GM23338 (cell line): Measurements from ENCODE around the gene ACAP1. TPM values are rescaled to one million over a fixed set of nuclear protein-coding genes. Genes with fewer than 3 reads are reported as not detected.

Source experiments
- ATAC-seq: fragments of 200-7000 bp; cut with Tn5 transposase; 3 replicates; pipeline ENCODE4 v1.9.1; 2020
- DNase-seq: peaks from one replicate; pipeline ENCODE4 v3.0.0-alpha.2; 2015; ENCODE audit warnings: low spot score
- H2AFZ ChIP-seq: fragments of 200-600 bp; sonication (generic); 2 replicates; pipeline ENCODE4 v1.8.0; 2016; ENCODE audit warnings: antibody characterized with exemption, mild to moderate bottlenecking, moderate library complexity
- H3F3A ChIP-seq: fragments of 200-600 bp; sonication (generic); replicated peaks from 2 replicates; pipeline ENCODE4 v1.8.0; 2017; ENCODE audit warnings: antibody characterized with exemption, mixed run types, low read depth
- H3K27ac ChIP-seq: fragments of 200-600 bp; sonication (generic); 2 replicates; pipeline ENCODE4 v1.6.1; 2016; ENCODE audit warnings: low read depth
- H3K27me3 ChIP-seq: fragments of 200-600 bp; sonication (generic); 2 replicates; pipeline ENCODE4 v1.8.0; 2016; ENCODE audit warnings: mild to moderate bottlenecking, mixed run types, moderate library complexity; ENCODE audit not compliant: insufficient read depth
- H3K36me3 ChIP-seq: fragments of 200-600 bp; sonication (generic); 2 replicates; pipeline ENCODE4 v1.8.0; 2016; ENCODE audit warnings: mild to moderate bottlenecking; ENCODE audit not compliant: insufficient read depth
- H3K4me1 ChIP-seq: fragments of 200-600 bp; sonication (generic); 2 replicates; pipeline ENCODE4 v1.8.0; 2016; ENCODE audit warnings: mild to moderate bottlenecking, moderate library complexity; ENCODE audit not compliant: insufficient read depth
- H3K4me2 ChIP-seq: fragments of 200-600 bp; sonication (generic); 2 replicates; pipeline ENCODE4 v1.7.1; 2017; ENCODE audit warnings: mixed run types
- H3K4me3 ChIP-seq: fragments of 200-600 bp; sonication (generic); 2 replicates; pipeline ENCODE4 v1.6.1; 2016; ENCODE audit warnings: mixed run types
- H3K79me2 ChIP-seq: fragments of 200-600 bp; sonication (generic); replicated peaks from 2 replicates; pipeline ENCODE4 v1.8.0; 2017; ENCODE audit warnings: mild to moderate bottlenecking; ENCODE audit not compliant: insufficient read depth
- H3K9me2 ChIP-seq: fragments of 200-600 bp; sonication (generic); 2 replicates; pipeline ENCODE4 v1.8.0; 2017; ENCODE audit not compliant: insufficient read depth
- H4K20me1 ChIP-seq: fragments of 200-600 bp; sonication (generic); replicated peaks from 2 replicates; pipeline ENCODE4 v1.8.0; 2017; ENCODE audit warnings: mild to moderate bottlenecking; ENCODE audit not compliant: insufficient read depth
- H3K27ac Mint-ChIP-seq: 2 replicates; pipeline ENCODE4 v1.8.0; 2020; ENCODE audit warnings: inconsistent platforms, mild to moderate bottlenecking, moderate library complexity, mixed read lengths
- H3K27me3 Mint-ChIP-seq: 3 replicates; pipeline ENCODE4 v1.8.0; 2022; ENCODE audit warnings: low read depth, mild to moderate bottlenecking, moderate library complexity, mixed read lengths, inconsistent platforms; ENCODE audit not compliant: insufficient read depth, poor library complexity
- H3K36me3 Mint-ChIP-seq: 3 replicates; pipeline ENCODE4 v1.8.0; 2021; ENCODE audit warnings: low read depth, mild to moderate bottlenecking, inconsistent platforms, moderate library complexity, mixed read lengths
- H3K4me1 Mint-ChIP-seq: 3 replicates; pipeline ENCODE4 v1.8.0; 2020; ENCODE audit warnings: mild to moderate bottlenecking, inconsistent platforms, mixed read lengths
- H3K4me3 Mint-ChIP-seq: 3 replicates; pipeline ENCODE4 v1.8.0; 2021; ENCODE audit warnings: moderate library complexity, mild to moderate bottlenecking, inconsistent platforms, mixed read lengths
- H3K9me3 Mint-ChIP-seq: 3 replicates; pipeline ENCODE4 v1.8.0; 2020; ENCODE audit warnings: moderate library complexity, mild to moderate bottlenecking, inconsistent platforms, mixed read lengths
- CREB1 ChIP-seq: fragments of 250-450 bp; sonication (Bioruptor Pico); IDR thresholded peaks from 2 replicates; pipeline ENCODE4 v1.5.0; 2020; ENCODE audit warnings: low read depth, mild to moderate bottlenecking, moderate library complexity
- CTCF ChIP-seq, 2 experiments: fragments of 200-600 bp in 1 of 2; sonication (generic) in 1 of 2; conservative IDR thresholded peaks; 2 replicates each; pipeline versions ENCODE4 v1.5.1 to v1.6.1; 2016 to 2017; ENCODE audit warnings: antibody characterized with exemption in 2 of 2, low read depth in 2 of 2, mild to moderate bottlenecking in 2 of 2, moderate library complexity in 1 of 2
- ETS1 ChIP-seq: IDR thresholded peaks from 2 replicates; pipeline ENCODE4 v1.6.1; 2016; ENCODE audit warnings: antibody characterized with exemption
- EZH2 ChIP-seq: fragments of 200-600 bp; sonication (generic); IDR thresholded peaks from one replicate; pipeline ENCODE4 v1.8.0; 2017; ENCODE audit warnings: antibody characterized with exemption, mild to moderate bottlenecking, low read depth; ENCODE audit not compliant: unreplicated experiment
- EZH2phosphoT487 ChIP-seq: fragments of 200-600 bp; sonication (generic); IDR thresholded peaks from one replicate; pipeline ENCODE4 v1.8.1; 2018; ENCODE audit warnings: antibody characterized with exemption; ENCODE audit not compliant: unreplicated experiment
- JUNB ChIP-seq: IDR thresholded peaks from one replicate; pipeline ENCODE4 v1.6.1; 2016; ENCODE audit warnings: antibody characterized with exemption; ENCODE audit not compliant: unreplicated experiment
- NANOG ChIP-seq: IDR thresholded peaks from 2 replicates; pipeline ENCODE4 v1.6.1; 2016; ENCODE audit warnings: antibody characterized with exemption, borderline replicate concordance
- POLR2AphosphoS5 ChIP-seq: IDR thresholded peaks from 2 replicates; pipeline ENCODE4 v1.6.1; 2016; ENCODE audit warnings: antibody characterized with exemption, low read depth
- REST ChIP-seq: IDR thresholded peaks from one replicate; pipeline ENCODE4 v1.6.1; 2018; ENCODE audit warnings: antibody characterized with exemption; ENCODE audit not compliant: unreplicated experiment
- STAT1 ChIP-seq: IDR thresholded peaks from one replicate; pipeline ENCODE4 v1.6.1; 2016; ENCODE audit warnings: antibody characterized with exemption; ENCODE audit not compliant: unreplicated experiment
- ZNF114 ChIP-seq: fragments of 250-450 bp; sonication (Bioruptor Pico); IDR thresholded peaks from 2 replicates; pipeline ENCODE4 v1.5.0; 2020; ENCODE audit warnings: mild to moderate bottlenecking, moderate library complexity
- ZNF331 ChIP-seq: fragments of 250-450 bp; sonication (Bioruptor Pico); IDR thresholded peaks from 2 replicates; pipeline ENCODE4 v1.5.0; 2020; ENCODE audit warnings: low read depth, mild to moderate bottlenecking, moderate library complexity
- ZNF462 ChIP-seq: fragments of 250-450 bp; sonication (Bioruptor Pico); IDR thresholded peaks from 2 replicates; pipeline ENCODE4 v1.5.0; 2020; ENCODE audit warnings: mild to moderate bottlenecking, moderate library complexity
- polyA plus RNA-seq: library from polyadenylated mRNA; unstranded; fragments of >200 nt; fragmentation: Nextera tagmentation; extraction: Ambion mirVana; gene quantifications from 2 replicates; pipeline ENCODE4 v1.2.1, GENCODE V29; 2016
- total RNA-seq: library from RNA; depleted of rRNA; stranded (reverse); fragments of >200 nt; shearing (Covaris generic); gene quantifications from 2 replicates; pipeline ENCODE4 v1.2.3, GENCODE V29; 2014

Gene ACAP1
- total and polyA plus RNA-seq, 2 experiments from 2014 or later: 30.7 to 40.1 TPM

GRCh38 chr17:7326186-7326585 lies 10.1 kb upstream of the ACAP1 start:
- Histone ChIP-seq H3K4me1 (peaks cover 10% of the 10 kb centered on the region), H3K27me3 (no peaks in the 10 kb centered on the region), H3F3A (peaks cover 24% of the 10 kb centered on the region), H3K36me3 (peaks cover 17% of the 10 kb centered on the region; the same call in 1 of the 2 replicates), H3K79me2 (peaks cover 14% of the 10 kb centered on the region), H3K4me2 (no peak overlapping the region), H3K27ac (no peak overlapping the region), H3K4me3 (no peak overlapping the region), H4K20me1 (no peaks in the 10 kb centered on the region), H3K9me2 (no peaks in the 10 kb centered on the region), H2AFZ (no peak overlapping the region)
- TF ChIP-seq CTCF (conservative IDR thresholded peaks at IDR 0.05; ENCODE audit: low read depth in 2 of 2) (no peak), ZNF331 (CRISPR knock-in tag) (no peak), ZNF462 (no peak), EZH2phosphoT487 (no peak), ZNF114 (CRISPR knock-in tag) (no peak), NANOG (no peak), ETS1 (no peak), STAT1 (no peak), REST (no peak), JUNB (no peak), POLR2AphosphoS5 (no peak), EZH2 (no peak), CREB1 (CRISPR knock-in tag) (no peak)
- Mint-ChIP-seq H3K36me3 (peaks cover 49% of the 10 kb centered on the region), H3K27ac (no peak overlapping the region), H3K4me3 (no peak overlapping the region), H3K27me3 (peaks cover 6% of the 10 kb centered on the region), H3K4me1 (peaks cover 14% of the 10 kb centered on the region), H3K9me3 (no peaks in the 10 kb centered on the region)
- no peak for ATAC-seq
- DNase-seq: no peak
